Panc1 (cell line): ENCODE measurements around the gene PAPOLB. TPM values are rescaled to one million over a fixed set of nuclear protein-coding genes. Genes with fewer than 3 reads are reported as not detected.

Experiments used
- ATAC-seq: fragments of 200-7000 bp; cut with Tn5 transposase; 2 replicates; pipeline ENCODE4 v1.9.1; 2020; ENCODE audit warnings: mild to moderate bottlenecking, moderate library complexity
- BruUV-seq: library from RNA; stranded (reverse); fragments of 400-500 nt; replicated peaks from 2 replicates; lab custom pipeline; 2021; lab: Mats Ljungman, UMichigan
- CTCF ChIA-PET: fragments of 300-600 bp; sonication (Branson Sonifier 250); formaldehyde crosslinking; loops from one replicate; lab custom pipeline; 2022; ENCODE audit warnings: antibody characterized with exemption; lab: Charles Lee
- POLR2A ChIA-PET: fragments of 300-600 bp; sonication (Branson Sonifier 250); formaldehyde crosslinking; loops from one replicate; lab custom pipeline; 2022; ENCODE audit warnings: antibody characterized with exemption; lab: Charles Lee
- DNase-seq: peaks from one replicate; pipeline ENCODE4 v3.0.0-alpha.2; 2010; ENCODE audit warnings: low read depth, low spot score
- H3K27ac ChIP-seq: 2 replicates; pipeline ENCODE4 v1.5.1; 2011; ENCODE audit warnings: mild to moderate bottlenecking, low read length, inconsistent platforms
- H3K27me3 ChIP-seq: fragments of 200-500 bp; sonication (Bioruptor generic); 2 replicates; pipeline ENCODE4 v1.6.0; 2014; ENCODE audit warnings: low read length, inconsistent platforms; ENCODE audit not compliant: control insufficient read depth, insufficient read depth
- H3K36me3 ChIP-seq: fragments of 200-500 bp; sonication (Bioruptor generic); 2 replicates; pipeline ENCODE4 v1.5.1; 2014; ENCODE audit warnings: inconsistent platforms, mild to moderate bottlenecking, low read length, moderate library complexity; ENCODE audit not compliant: control insufficient read depth, insufficient read depth
- H3K4me1 ChIP-seq: 2 replicates; pipeline ENCODE4 v1.5.1; 2011; ENCODE audit warnings: inconsistent platforms, mild to moderate bottlenecking, low read length, moderate library complexity; ENCODE audit not compliant: control insufficient read depth, insufficient read depth
- H3K4me3 ChIP-seq, 2 experiments: 2 replicates each; pipeline ENCODE4 v1.5.1; 2011 to 2012; ENCODE audit warnings: low read depth in 2 of 2, low read length in 2 of 2, mild to moderate bottlenecking in 2 of 2, inconsistent platforms in 1 of 2, moderate library complexity in 1 of 2
- H3K9me3 ChIP-seq: fragments of 200-500 bp; sonication (Bioruptor generic); 2 replicates; pipeline ENCODE4 v1.5.1; 2014; ENCODE audit warnings: low read depth, mild to moderate bottlenecking, inconsistent platforms, low read length, moderate library complexity; ENCODE audit not compliant: control insufficient read depth, insufficient read depth
- POLR2AphosphoS5 ChIP-seq: IDR thresholded peaks from 2 replicates; pipeline ENCODE4 v1.6.1; 2012; ENCODE audit warnings: mild to moderate bottlenecking, low read depth, low read length, moderate library complexity
- SIN3A ChIP-seq: IDR thresholded peaks from 2 replicates; pipeline ENCODE4 v1.6.1; 2012; ENCODE audit warnings: low read depth, mild to moderate bottlenecking, low read length, moderate library complexity, borderline replicate concordance; ENCODE audit not compliant: insufficient read depth
- TCF7L2 ChIP-seq: IDR thresholded peaks from 2 replicates; pipeline ENCODE4 v1.6.1; 2011; ENCODE audit warnings: mild to moderate bottlenecking, low read depth, low read length, inconsistent platforms
- in situ Hi-C: cut with HindIII; loops from 2 replicates; pipeline ENCODE4 v1.10.0; 2016; ENCODE audit warnings: low sequenced_read_pairs, low pct_unique_long_range_greater_than_20kb
- intact Hi-C: fragments of 100-400 bp; cut with micrococcal nuclease; formaldehyde crosslinking; loops from one replicate; pipeline ENCODE4 v1.10.0; 2022; ENCODE audit not compliant: unreplicated experiment
- total RNA-seq: library from RNA; stranded (reverse); gene quantifications from one replicate; pipeline ENCODE4 v1.2.1, GENCODE V29; 2021; ENCODE audit not compliant: unreplicated experiment
- TF ChIP-seq, protein P1 (sequence below), 2 experiments: IDR thresholded peaks; 2 replicates each; pipeline ENCODE4 v1.6.1; 2011 to 2012; ENCODE audit warnings: low read depth in 2 of 2, control low read depth in 1 of 2, low read length in 1 of 2, mild to moderate bottlenecking in 1 of 2, moderate library complexity in 1 of 2; ENCODE audit not compliant: insufficient read depth in 1 of 2
- TF ChIP-seq, protein P2 (sequence below): fragments of 450-650 bp; IDR thresholded peaks from 2 replicates; pipeline ENCODE4 v1.5.1; 2017; ENCODE audit warnings: mild to moderate bottlenecking

PAPOLB gene
- total RNA-seq, 1 experiment from 2014 or later = not detected

- H3K27ac ChIP-seq = no peak overlapping the region
- DNase-seq (no peak), ATAC-seq (peak; percentile 58; the same call in 1 of the 2 replicates)
- in situ Hi-C loops = no loop called here
- no TSS peak for BruUV-seq
- H3K9me3 ChIP-seq = no peaks in the 10 kb centered on the region
- peaks cover 2% of the 10 kb centered on the region; the same call in 1 of the 2 replicates for H3K27me3 ChIP-seq
- no peaks in the 10 kb centered on the region for H3K36me3 ChIP-seq
- H3K4me3 ChIP-seq = no peak overlapping the region
- POLR2A ChIA-PET = no interaction called here
- TF ChIP-seq, protein P1, sequence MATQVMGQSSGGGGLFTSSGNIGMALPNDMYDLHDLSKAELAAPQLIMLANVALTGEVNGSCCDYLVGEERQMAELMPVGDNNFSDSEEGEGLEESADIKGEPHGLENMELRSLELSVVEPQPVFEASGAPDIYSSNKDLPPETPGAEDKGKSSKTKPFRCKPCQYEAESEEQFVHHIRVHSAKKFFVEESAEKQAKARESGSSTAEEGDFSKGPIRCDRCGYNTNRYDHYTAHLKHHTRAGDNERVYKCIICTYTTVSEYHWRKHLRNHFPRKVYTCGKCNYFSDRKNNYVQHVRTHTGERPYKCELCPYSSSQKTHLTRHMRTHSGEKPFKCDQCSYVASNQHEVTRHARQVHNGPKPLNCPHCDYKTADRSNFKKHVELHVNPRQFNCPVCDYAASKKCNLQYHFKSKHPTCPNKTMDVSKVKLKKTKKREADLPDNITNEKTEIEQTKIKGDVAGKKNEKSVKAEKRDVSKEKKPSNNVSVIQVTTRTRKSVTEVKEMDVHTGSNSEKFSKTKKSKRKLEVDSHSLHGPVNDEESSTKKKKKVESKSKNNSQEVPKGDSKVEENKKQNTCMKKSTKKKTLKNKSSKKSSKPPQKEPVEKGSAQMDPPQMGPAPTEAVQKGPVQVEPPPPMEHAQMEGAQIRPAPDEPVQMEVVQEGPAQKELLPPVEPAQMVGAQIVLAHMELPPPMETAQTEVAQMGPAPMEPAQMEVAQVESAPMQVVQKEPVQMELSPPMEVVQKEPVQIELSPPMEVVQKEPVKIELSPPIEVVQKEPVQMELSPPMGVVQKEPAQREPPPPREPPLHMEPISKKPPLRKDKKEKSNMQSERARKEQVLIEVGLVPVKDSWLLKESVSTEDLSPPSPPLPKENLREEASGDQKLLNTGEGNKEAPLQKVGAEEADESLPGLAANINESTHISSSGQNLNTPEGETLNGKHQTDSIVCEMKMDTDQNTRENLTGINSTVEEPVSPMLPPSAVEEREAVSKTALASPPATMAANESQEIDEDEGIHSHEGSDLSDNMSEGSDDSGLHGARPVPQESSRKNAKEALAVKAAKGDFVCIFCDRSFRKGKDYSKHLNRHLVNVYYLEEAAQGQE (IDR thresholded peaks at IDR 0.05; ENCODE audit: insufficient read depth in 1 of 2, low read depth in 2 of 2, low read length in 1 of 2) = no peak
- TF ChIP-seq SIN3A (no peak), TCF7L2 (no peak), POLR2AphosphoS5 (no peak)
- TF ChIP-seq, protein P2, sequence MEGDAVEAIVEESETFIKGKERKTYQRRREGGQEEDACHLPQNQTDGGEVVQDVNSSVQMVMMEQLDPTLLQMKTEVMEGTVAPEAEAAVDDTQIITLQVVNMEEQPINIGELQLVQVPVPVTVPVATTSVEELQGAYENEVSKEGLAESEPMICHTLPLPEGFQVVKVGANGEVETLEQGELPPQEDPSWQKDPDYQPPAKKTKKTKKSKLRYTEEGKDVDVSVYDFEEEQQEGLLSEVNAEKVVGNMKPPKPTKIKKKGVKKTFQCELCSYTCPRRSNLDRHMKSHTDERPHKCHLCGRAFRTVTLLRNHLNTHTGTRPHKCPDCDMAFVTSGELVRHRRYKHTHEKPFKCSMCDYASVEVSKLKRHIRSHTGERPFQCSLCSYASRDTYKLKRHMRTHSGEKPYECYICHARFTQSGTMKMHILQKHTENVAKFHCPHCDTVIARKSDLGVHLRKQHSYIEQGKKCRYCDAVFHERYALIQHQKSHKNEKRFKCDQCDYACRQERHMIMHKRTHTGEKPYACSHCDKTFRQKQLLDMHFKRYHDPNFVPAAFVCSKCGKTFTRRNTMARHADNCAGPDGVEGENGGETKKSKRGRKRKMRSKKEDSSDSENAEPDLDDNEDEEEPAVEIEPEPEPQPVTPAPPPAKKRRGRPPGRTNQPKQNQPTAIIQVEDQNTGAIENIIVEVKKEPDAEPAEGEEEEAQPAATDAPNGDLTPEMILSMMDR = no peak; the same call in 1 of the 2 replicates
- H3K4me1 ChIP-seq = no peaks in the 10 kb centered on the region
- intact Hi-C loops = no loop called here
- CTCF ChIA-PET = interaction anchor here (0.6 to 0.7 kb wide), 2 partner anchors 14 to 345 kb away, joined by 3 to 4 read pairs; no protein-coding TSS in a partner anchor
Observed at GRCh38 chr7:4815609-4816418, 46.0 kb downstream of the PAPOLB start.

GRCh38 chr7:4815121-4815520 lies 46.7 kb downstream of the PAPOLB start:
- no peaks in the 10 kb centered on the region for H3K9me3 ChIP-seq
- no TSS peak for BruUV-seq
- no peak for DNase-seq
- ChIA-PET CTCF (interaction anchor here (0.6 to 0.7 kb wide), 2 partner anchors 15 to 346 kb away, joined by 3 to 4 read pairs; no protein-coding TSS in a partner anchor), POLR2A (interaction anchor here (0.5 kb wide), 1 partner anchor 193 kb away, joined by 3 read pairs; no protein-coding TSS in a partner anchor)
- H3K27ac ChIP-seq = no peak overlapping the region
- H3K36me3 ChIP-seq = no peaks in the 10 kb centered on the region
- intact Hi-C loops (no loop called here), in situ Hi-C loops (no loop called here)
- H3K27me3 ChIP-seq = peaks cover 2% of the 10 kb centered on the region; the same call in 1 of the 2 replicates
- no peak for ATAC-seq
- no peak overlapping the region for H3K4me3 ChIP-seq
- TF ChIP-seq POLR2AphosphoS5 = no peak
- TF ChIP-seq, protein P1 (IDR thresholded peaks at IDR 0.05; ENCODE audit: insufficient read depth in 1 of 2, low read depth in 2 of 2, low read length in 1 of 2) = no peak
- no peak for TF ChIP-seq SIN3A
- TF ChIP-seq TCF7L2 = no peak
- no peaks in the 10 kb centered on the region for H3K4me1 ChIP-seq
